GM21528 (cell line): Measurements from ENCODE around the gene RTKN.
"Not testable (repeated sequence)": the region's sequence is repeated elsewhere in the genome, so short reads cannot be mapped to it uniquely, and the experiment has no call there.

Experiments
- ATAC-seq: cut with Tn5 transposase; IDR thresholded peaks from one replicate; pipeline ENCODE4 v1.9.1; 2021; ENCODE audit warnings: mild to moderate bottlenecking, moderate library complexity; ENCODE audit not compliant: unreplicated experiment, low FRiP score

RTKN gene

GRCh38 chr2:74439803-74440377, 1.8 kb downstream of the RTKN start:
- no peak for ATAC-seq

GRCh38 chr2:74439373-74439772, 2.4 kb downstream of the RTKN start:
- ATAC-seq = no peak

- no peak for ATAC-seq
These were observed 3.5 kb downstream of the RTKN start for GRCh38 chr2:74438248-74438647.

GRCh38 chr2:74436848-74437695, 4.7 kb downstream of the RTKN start:
- ATAC-seq = no peak

- no peak for ATAC-seq
These were observed 5.5 kb downstream of the RTKN start for GRCh38 chr2:74436111-74436805.

GRCh38 chr2:74430502-74430901, 11.2 kb downstream of the RTKN start:
- ATAC-seq = no peak

- ATAC-seq = no peak
These were observed 12.0 kb downstream of the RTKN start for GRCh38 chr2:74429487-74430451.

- ATAC-seq = no peak
These were observed 13.1 kb downstream of the RTKN start for GRCh38 chr2:74428675-74429074.

GRCh38 chr2:74427551-74427950, 14.2 kb downstream of the RTKN start:
- ATAC-seq = no peak

- no peak for ATAC-seq
These were observed 15.5 kb downstream of the RTKN start for GRCh38 chr2:74426181-74426758.

- no peak for ATAC-seq
These were observed 16.2 kb downstream of the RTKN start for GRCh38 chr2:74425523-74425922.

GRCh38 chr2:74424995-74425406, 16.7 kb downstream of the RTKN start:
- no peak for ATAC-seq

- no peak for ATAC-seq
These were observed 17.4 kb downstream of the RTKN start for GRCh38 chr2:74424139-74424992.

GRCh38 chr2:74423231-74424095, 18.3 kb downstream of the RTKN start:
- no peak for ATAC-seq

GRCh38 chr2:74421221-74421870, 20.4 kb downstream of the RTKN start, which contains the start of the genes C2orf81 and WDR54:
TSS of gene C2orf81 (minus strand) at chr2:74421619. CDS start at chr2:74421560, 59 bp downstream.
TSS of gene WDR54 (plus strand) at chr2:74421730. CDS start at chr2:74422154, 424 bp downstream.
- ATAC-seq = peak; percentile 88

GRCh38 chr2:74420443-74421103, 21.2 kb downstream of the RTKN start:
- not testable (repeated sequence) for ATAC-seq

GRCh38 chr2:74420006-74420405, 21.7 kb downstream of the RTKN start:
- no peak for ATAC-seq
